HG03159 (cell line): Measurements from ENCODE around the gene CTNNA3.
"Not testable (repeated sequence)": the region's sequence is repeated elsewhere in the genome, so short reads cannot be mapped to it uniquely, and the experiment has no call there.

ENCODE experiments used
- ATAC-seq: cut with Tn5 transposase; IDR thresholded peaks from one replicate; pipeline ENCODE4 v1.9.1; 2021; ENCODE audit warnings: mild to moderate bottlenecking, moderate library complexity; ENCODE audit not compliant: unreplicated experiment

Gene CTNNA3

DNA sequence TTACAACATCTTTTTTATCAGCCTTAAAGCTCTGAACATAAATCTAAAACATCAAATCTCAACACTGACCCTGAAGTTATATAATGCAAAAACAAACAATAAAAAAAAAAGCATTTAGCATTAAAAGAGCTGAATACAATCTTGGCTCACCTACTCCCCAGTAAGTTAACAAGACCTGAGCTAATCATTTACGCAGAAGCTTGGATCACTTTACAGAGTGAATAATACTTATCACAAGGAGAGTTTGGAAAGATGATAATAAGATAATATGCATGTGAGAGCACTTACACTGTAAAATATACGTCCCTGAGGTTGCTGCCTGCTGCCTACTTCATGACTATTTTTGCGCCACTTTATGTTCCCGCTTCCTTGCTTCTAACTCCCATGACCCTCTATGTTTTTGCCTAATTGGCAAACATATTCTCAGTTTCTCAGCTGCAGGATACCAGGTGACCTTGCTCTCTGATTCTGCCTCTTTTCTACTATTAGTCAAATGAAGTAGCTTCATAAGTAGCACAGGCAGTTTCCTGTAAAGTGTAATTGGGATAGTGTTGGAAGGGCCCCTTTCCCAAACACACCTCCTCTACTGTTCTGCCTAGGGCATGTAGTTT lies 436.6 kb downstream of the CTNNA3 start:
- ATAC-seq, result no peak

DNA sequence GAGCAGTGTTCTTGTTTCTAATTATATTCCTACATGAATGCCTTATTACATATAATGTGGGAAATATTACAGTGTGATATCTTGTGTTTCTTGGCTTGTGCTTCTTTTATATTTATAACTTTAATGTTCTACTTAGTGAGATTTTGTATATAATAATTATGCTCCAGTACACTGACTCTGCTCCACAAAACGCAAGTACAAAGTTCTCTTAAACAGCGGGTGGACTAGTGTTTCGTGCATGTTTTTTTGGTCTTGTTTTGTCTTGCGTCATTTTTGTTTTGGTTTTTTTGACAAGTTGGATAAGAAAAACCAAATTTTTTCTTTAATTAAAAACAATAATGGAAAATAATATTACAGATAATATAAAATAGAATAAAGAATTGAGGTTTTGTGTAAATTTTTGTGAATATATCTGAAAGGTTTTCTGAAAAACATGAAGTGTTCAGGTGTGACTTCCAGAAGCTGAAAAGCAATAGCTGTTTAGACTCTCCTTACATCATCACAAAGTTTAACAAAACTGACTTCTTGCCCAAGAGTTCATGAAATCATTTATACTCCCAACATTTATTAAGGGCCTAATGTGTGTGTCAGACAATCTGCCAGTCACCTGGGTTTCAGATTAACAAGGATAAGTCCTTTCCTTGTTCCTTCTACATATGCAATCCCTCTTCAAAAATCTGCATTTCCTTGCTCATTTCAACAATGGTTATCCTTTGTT lies 438.4 kb downstream of the CTNNA3 start:
- ATAC-seq, result no peak

DNA sequence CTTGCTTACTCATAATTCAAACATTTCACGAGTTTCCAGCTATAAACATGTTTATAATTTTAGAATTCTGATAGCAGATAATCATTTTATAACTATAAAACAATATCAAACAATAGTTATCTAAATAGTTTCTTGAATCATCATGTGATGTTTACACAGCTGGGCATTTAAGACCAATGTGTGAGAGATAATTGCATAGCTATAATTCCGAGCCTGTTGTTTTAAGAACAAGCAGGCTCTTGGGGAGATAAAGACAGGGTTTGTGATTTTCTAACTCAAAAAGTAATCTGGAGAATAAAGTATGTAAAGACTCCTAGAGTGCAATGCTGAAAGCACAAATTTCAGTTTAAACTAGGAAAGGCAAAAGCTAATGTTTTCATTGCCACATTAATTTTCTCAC lies 439.0 kb downstream of the CTNNA3 start:
- no peak for ATAC-seq

DNA sequence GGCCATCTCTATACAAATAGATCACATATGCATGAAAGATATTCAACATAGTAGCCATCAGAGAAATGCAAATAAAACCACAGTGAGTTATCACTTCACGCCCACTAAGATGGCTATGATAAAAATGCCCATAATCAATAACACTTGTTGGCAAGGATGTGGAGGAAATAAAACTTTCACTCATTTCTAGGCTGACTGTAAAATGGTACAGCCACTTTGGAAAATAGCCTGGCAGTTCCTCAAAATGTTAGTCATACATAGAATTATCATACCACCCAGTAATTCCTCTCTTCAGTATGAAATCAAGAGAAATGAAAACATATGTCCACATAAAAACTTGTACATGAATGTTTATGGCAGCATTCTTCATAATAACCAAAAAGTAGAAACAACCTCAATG lies 445.3 kb downstream of the CTNNA3 start:
- no peak for ATAC-seq

DNA sequence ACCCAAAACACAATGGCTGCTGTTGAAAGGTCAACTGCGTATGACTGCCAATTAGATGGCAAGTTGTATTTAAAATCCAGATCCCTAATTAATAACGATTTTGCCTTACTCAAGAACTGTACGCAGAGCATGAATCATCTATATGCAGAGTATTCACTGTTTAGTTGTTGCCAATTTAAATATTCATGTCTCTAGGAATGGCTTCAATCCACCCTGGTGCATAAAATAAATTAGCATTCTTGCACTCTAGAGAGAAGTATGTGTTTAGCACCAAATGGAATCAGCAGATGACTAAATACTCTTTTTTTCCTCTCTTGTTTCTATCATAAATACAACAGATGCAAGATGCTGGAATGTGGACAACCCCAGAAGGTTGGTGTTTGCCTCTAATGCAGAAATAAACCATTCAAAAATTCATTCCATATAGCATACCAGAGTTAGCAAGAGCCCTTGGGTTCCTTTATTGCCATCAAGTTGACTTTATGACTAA lies 449.9 kb downstream of the CTNNA3 start:
- ATAC-seq, result no peak

DNA sequence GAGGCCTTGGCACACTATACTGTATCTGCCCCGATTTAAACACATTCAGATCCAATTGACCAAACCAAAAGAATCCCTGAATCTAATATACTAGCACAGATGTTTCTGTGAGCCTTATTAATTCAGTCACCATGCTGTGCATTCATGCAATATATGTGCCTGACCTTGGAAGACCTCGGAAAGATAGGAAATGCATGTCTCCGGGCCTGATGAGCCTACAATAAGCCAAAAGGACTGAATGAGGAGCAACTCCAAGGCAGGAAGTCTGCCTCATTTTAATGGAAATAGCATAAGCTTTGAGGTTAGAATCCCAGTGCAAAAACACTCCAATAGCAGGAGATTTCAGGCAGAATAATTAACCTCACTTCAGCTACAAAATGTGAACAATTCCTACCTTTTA lies 453.5 kb downstream of the CTNNA3 start:
- ATAC-seq, result no peak

DNA sequence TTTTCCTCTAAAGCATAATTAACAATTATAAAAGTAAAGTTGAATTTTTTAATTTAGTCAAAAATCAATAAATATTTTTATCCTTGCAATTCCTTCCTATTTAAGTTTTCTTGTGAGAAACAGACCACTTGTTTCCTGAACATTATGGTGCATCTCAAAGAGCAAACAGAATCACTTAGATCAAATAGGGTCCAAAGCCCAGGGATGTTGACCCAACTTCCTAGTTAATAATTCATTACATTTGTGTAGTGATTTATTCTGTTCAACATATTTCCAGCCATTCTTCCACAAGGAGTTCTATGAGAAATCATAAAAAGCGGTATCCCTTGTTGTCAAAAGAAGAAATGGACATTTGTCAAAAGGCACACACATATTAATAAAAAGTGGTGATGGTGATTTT lies 454.5 kb downstream of the CTNNA3 start:
- no peak for ATAC-seq

DNA sequence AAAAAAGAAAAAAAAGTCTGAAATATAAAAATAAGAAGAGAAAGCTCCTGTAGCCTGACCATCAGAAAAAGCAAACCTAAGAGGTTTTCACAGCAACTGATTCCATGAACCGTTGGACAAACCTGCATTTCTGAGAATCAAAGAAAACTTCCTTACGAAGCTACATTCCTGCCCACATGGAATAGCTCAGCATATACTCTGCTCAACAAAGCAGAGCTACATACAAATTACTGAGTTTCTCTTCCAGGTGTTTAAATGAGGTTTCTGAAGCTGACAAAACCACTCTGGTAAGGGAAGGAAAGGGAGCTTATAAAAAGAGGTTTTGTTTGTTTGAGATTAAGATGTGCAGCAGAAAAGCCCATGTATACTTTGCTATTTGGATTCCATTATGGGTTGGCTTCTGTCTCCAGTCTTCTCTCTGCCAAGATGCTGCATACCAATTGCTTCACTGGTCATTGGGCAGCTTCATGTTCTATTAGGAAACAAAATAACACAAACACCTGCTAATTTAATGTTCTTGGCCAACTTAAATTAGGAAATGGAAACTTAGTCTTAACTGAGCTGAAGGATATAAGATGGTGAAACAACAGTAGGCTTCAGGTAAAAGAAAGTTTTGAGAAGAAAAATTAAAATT lies 456.0 kb downstream of the CTNNA3 start:
- no peak for ATAC-seq

DNA sequence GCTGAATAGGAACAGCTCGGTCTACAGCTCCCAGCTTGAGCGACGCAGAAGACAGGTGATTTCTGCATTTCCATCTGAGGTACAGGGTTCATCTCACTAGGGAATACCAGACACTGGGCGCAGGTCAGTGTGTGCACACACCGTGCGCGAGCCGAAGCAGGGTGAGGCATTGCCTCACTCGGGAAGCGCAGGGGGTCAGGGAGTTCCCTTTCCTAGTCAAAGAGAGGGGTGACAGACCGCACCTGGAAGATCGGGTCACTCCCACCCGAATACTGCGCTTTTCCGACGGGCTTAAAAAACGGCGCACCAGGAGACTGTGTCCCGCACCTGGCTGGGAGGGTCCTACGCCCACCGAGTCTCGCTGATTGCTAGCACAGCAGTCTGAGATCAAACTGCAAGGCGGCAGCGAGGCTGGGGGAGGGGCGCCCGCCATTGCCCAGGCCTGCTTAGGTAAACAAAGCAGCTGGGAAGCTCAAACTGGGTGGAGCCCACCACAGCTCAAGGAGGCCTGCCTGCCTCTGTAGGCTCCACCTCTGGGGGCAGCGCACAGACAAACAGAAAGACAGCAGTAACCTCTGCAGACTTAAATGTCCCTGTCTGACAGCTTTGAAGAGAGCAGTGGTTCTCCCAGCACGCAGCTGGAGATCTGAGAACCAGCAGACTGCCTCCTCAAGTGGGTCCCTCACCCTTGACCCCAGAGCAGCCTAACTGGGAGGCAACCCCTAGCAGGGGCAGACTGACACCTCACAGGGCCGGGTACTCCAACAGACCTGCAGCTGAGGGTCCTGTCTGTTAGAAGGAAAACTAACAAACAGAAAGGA lies 465.1 kb downstream of the CTNNA3 start:
- not testable (repeated sequence) for ATAC-seq

DNA sequence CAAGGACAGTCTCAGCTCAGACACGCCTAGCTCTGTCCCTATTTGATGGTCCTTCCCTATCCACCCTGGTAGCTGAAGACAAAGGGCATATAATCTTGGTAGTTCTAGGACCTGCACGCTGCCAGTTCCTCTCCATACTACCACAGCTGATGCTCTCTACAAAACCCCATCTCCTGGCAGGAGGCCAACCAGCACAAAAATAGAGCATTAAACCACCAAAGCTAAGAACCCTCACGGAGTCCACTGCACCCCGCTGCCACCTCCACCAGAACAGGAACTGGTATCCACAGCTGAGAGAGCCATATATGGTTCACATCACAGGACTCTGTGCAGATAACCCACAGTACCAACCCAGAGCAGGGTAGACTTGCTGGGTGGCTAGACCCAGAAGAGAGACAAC lies 470.8 kb downstream of the CTNNA3 start:
- no peak for ATAC-seq

DNA sequence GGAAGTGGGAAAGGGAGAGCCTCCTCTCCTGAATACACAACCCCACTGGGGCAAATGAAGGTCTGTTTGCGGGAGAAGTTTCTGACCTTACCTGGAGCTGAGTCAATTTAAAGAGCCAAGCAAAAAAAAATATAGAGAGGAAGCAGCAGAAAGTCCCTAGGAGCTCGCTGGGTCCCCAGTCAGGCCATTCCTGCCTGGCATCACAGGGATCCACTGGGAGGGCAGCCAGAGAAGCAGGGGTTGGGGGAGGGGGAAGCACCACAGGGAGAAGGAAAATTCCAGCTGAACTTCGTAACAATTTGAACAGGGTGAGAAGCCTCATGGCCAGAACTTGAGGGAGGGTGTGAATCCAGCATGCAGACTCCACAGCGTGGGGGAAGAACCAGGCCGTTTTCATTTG lies 471.4 kb downstream of the CTNNA3 start:
- no peak for ATAC-seq

DNA sequence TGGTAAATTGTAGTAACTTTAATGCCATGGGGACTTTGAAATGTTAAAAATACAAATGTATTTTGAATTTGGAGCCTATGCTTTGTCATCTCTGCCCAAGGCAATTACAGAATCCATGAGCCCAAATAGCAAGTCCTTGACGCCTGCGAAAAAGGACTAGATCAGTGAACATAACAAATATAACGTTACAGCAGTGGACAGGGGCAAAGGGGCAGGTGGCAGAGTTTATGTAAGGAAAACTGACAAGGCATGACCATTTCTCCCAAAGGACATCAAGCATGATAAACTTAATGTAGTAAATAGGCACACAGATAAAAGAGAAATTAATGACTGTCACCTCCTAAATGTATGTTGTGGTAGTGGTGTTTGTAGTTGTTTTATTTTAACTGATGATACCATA lies 473.1 kb downstream of the CTNNA3 start:
- ATAC-seq, result no peak

DNA sequence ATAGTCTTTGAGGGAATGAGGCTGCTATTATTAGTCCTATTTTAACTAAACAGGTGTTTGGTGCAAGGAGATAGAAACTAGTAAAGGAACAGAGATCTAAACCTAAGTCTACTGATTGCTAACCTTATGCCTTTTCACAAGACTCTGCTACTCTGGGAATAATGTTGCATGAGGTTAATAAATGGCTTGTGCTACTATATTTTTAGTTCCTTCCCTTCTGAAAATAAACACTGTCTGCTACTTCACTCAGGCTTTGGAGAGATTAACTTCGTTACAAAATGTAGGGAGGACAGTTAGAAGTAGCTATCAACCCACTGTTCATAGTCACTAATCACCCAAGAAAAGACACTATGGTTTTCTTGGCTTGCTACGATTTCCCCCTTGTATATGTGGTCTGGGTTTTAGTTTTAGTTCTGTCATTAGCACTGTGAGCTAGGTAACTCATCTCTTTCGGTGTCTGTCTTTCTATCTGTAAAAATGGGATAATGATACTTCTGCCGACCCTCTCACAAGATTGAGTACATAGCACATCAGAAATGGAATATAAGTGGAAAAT lies 474.0 kb downstream of the CTNNA3 start:
- ATAC-seq, result no peak

DNA sequence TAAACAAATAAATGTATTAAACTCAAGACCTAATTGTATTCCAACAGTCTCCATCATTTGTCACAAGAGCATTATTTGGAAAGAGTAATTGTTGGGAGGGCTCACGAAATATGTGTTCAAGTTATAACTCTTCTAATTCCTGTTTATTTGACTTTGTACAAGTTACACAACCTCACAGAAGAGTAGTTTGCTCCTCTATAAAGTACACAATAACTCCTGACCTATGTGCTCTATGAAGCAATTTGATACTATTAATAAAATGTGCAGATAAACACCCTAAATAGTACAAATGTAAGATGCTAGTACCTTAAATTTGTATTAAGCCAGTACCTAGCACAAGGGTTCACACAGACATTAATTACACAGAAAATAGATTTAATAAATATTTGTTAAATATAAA lies 484.3 kb downstream of the CTNNA3 start:
- ATAC-seq, result no peak

DNA sequence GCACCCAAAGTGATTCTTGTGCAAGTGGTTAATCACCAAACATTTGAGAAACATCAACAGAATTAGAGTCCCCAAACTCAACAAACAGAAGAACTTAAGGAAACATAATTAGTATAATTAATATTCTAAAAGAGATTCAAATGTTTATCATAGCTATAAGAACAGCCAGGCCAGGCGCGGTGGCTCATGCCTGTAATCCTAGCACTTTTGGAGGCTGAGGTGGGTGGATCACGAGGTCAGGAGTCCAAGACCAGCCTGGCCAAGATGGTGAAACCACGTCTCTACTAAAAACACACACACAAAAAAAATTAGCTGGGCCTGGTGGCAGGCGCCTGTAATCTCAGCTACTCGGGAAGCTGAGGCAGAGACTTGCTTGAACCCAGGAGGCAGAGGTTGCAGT lies 488.1 kb downstream of the CTNNA3 start:
- not testable (repeated sequence) for ATAC-seq

DNA sequence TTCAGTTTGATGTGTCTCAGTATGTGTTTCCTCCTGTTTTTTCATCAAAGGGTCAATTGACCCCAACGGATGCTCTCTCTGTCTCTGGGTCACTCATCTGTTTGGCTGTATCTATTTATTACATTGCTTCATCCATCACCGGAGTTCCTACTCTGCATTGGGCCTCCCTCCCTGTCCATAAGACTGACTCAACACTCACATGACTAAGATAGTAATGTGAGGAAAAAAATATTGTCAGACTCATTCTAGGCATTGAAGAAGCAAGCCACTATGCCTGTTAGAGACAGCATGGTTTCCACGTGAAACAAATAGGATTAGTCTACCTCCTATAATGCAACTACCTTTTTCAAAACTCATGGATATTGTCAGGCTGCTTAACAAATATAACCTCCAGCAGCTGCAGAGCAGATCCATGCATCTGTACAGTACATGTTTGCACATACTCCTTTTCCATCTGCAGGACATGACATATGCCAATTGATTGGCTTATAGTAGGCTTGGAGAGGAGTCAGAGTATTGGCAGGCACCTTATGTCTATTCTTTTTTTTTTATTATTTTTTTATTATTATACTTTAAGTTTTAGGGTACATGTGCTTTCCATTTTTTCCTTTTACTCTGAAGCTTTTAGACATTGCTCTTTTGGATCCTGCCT lies 495.0 kb downstream of the CTNNA3 start:
- ATAC-seq, result no peak

DNA sequence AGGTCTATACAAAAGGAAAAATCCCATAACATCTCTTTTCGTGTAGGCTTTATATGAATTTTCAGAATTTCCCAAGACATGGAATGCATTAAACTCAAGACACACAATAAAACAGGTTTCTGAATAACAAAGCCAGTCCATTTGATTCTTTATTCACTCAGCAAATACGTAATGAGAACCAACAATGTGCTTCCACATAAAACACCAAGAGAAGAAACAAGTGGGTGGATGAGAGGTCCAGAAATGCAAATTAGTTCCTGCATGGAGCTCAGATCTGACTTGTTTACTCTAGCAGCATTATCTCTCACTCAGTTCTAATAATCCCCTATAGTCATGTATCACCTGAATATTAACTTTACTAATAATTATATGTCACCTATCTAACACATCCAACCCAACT lies 520.6 kb downstream of the CTNNA3 start:
- no peak for ATAC-seq

DNA sequence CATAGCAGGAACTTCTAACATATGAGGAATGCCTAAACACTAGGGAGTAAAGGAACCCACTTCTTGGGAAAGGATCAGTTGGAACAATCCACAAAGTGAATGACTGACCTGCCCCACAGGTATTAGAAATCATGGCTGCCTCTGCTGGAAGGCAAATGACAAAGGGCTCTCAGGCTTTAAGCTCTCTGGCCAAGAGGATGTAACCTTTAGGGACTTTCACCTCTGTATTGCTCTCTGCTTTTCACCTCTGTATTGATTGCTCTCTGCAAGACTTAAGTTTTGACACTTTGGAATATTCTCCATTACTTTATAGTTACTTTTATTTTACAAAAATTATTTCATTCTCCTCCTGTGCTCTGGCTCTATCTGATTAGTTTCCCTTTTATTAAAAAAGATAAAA lies 522.2 kb downstream of the CTNNA3 start:
- no peak for ATAC-seq

DNA sequence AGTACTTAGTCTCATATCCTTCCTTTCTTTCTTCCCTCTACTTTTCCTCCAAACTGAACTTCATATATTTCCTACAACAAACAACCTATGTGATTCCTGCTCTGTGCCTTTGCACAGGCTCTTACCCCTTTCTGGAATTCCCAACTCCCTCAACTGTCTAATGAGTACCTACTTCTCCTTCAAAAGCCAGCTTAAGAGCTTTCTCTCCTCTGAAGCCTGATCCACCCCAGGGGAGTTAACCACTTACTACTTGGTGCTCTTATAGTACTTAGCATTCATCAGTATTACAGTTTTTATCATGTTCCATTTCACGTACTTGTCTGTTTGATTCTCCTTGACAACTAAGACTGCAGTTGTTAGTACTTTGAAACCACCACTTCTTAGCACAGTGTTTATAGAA lies 524.0 kb downstream of the CTNNA3 start:
- ATAC-seq, result no peak

DNA sequence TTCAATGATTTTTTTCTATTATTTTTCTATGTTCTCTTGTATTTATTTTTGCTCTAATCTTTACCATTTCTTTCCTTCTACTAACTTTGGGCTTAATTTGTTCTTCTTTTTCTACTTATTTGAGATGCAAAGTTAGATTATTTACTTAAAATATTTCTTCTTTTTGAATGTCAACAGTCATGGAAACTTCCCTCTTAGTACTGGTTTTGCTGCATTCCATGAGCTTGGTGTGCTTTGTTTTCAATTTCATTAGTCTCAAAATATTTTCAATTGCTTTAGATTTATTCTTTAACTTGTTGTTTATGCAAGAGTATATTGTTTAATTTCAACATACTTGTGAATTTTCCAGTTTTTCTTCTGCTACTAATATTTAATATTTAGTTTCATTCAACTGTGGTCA lies 539.8 kb downstream of the CTNNA3 start:
- no peak for ATAC-seq

DNA sequence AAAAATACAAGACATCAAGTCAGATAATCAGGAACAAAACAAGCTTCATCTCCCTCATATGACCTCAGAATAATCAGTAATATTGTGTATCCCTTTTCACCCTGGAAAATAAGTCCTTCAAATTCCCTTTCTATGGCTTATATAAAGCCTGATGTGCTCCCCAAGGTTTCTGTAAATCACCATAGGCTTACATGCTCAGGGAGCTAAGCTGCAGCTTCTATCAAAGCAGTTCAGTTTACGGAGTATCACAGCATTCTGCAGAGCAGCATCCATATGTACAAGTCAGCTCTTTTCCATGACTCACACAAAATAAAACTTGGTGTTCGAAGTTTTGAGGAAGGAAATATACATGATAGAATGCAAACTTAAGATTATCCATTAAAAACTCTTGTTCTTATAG lies 544.5 kb downstream of the CTNNA3 start:
- ATAC-seq, result no peak
